Peyer's patch (tissue), 4 donors: ENCODE measurements around the gene ACTL8. TPM values are rescaled to one million over a fixed set of nuclear protein-coding genes. Genes with fewer than 3 reads are reported as not detected.

Experiments
- DNase-seq, 3 donors: peaks; one replicate each; pipeline ENCODE4 v3.0.0-alpha.2; 2017 to 2019
- H3K27ac ChIP-seq, 4 donors: fragments of 200-600 bp; sonication (generic); one replicate each; pipeline ENCODE4 v1.5.1; 2016 to 2019
- H3K27me3 ChIP-seq, 2 donors: fragments of 200-600 bp; sonication (generic); one replicate each; pipeline ENCODE4 v1.5.1; 2019
- H3K36me3 ChIP-seq, 3 donors: fragments of 200-600 bp; sonication (generic); one replicate each; pipeline ENCODE4 v1.5.1; 2016 to 2019
- H3K4me1 ChIP-seq, 4 donors: fragments of 200-600 bp; sonication (generic); one replicate each; pipeline ENCODE4 v1.5.1; 2016 to 2019
- H3K4me3 ChIP-seq, 4 donors: fragments of 200-600 bp; sonication (generic); 1 replicate in 3 of 4; 2 replicates in 1 of 4; pipeline ENCODE4 v1.5.1; 2016 to 2019; ENCODE audit warnings: mild to moderate bottlenecking in 1 of 4
- H3K9me3 ChIP-seq, 4 donors: fragments of 200-600 bp; sonication (generic); one replicate each; pipeline ENCODE4 v1.5.1; 2016 to 2019; ENCODE audit warnings: mild to moderate bottlenecking in 1 of 4
- CTCF ChIP-seq, 6 experiments: fragments of 450-650 bp in 4 of 6; fragments of 200-600 bp in 2 of 6; sonication (generic) in 1 of 6; IDR thresholded peaks; one replicate each; pipeline ENCODE4 v1.5.1; 2017 to 2019; ENCODE audit warnings: antibody characterized with exemption in 6 of 6, mild to moderate bottlenecking in 3 of 6, moderate library complexity in 1 of 6
- POLR2A ChIP-seq, 2 donors: fragments of 450-650 bp; IDR thresholded peaks; one replicate each; pipeline ENCODE4 v1.5.1; 2017; ENCODE audit warnings: antibody characterized with exemption in 2 of 2, mild to moderate bottlenecking in 2 of 2, moderate library complexity in 2 of 2
- total RNA-seq, 4 donors: library from RNA; depleted of rRNA; stranded (reverse); fragments of >200 nt; gene quantifications; one replicate each; pipeline ENCODE4 v1.1.0, GENCODE V29; 2016

Gene ACTL8
- total RNA-seq, 4 donors from 2014 or later, result not detected

GRCh38 chr1:17834561-17835100 is 79.5 kb downstream of the ACTL8 start:
- Histone ChIP-seq H3K27ac (no peak overlapping the region), H3K4me1 (no peaks in the 10 kb centered on the region), H3K4me3 (no peak overlapping the region), H3K36me3 (no peaks in the 10 kb centered on the region), H3K27me3 (no peaks in the 10 kb centered on the region), H3K9me3 (no peaks in the 10 kb centered on the region)
- TF ChIP-seq CTCF (IDR thresholded peaks at IDR 0.05) (no peak), POLR2A (IDR thresholded peaks at IDR 0.05) (no peak)
- DNase-seq, result peak in 1 of 3 donors; percentile 14

GRCh38 chr1:17837233-17838030 is 82.3 kb downstream of the ACTL8 start:
- DNase-seq, result no peak
- no peaks in the 10 kb centered on the region for H3K27me3 ChIP-seq
- no peaks in the 10 kb centered on the region for H3K36me3 ChIP-seq
- H3K9me3 ChIP-seq, result no peaks in the 10 kb centered on the region
- H3K4me3 ChIP-seq, result no peak overlapping the region
- H3K27ac ChIP-seq, result no peak overlapping the region
- TF ChIP-seq CTCF (IDR thresholded peaks at IDR 0.05), result no peak
- no peak for TF ChIP-seq POLR2A (IDR thresholded peaks at IDR 0.05)
- H3K4me1 ChIP-seq, result no peaks in the 10 kb centered on the region

GRCh38 chr1:17839641-17840196 is 84.6 kb downstream of the ACTL8 start:
- TF ChIP-seq CTCF (IDR thresholded peaks at IDR 0.05), result no peak
- no peak for TF ChIP-seq POLR2A (IDR thresholded peaks at IDR 0.05)
- Histone ChIP-seq H3K27me3 (no peaks in the 10 kb centered on the region), H3K4me3 (no peak overlapping the region), H3K27ac (no peak overlapping the region), H3K36me3 (no peaks in the 10 kb centered on the region), H3K9me3 (no peaks in the 10 kb centered on the region), H3K4me1 (no peaks in the 10 kb centered on the region)
- DNase-seq, result no peak

GRCh38 chr1:17841944-17842343 is 86.8 kb downstream of the ACTL8 start:
- TF ChIP-seq POLR2A (IDR thresholded peaks at IDR 0.05), result no peak
- no peak for TF ChIP-seq CTCF (IDR thresholded peaks at IDR 0.05)
- Histone ChIP-seq H3K36me3 (no peaks in the 10 kb centered on the region), H3K4me1 (no peaks in the 10 kb centered on the region), H3K4me3 (no peak overlapping the region), H3K27me3 (no peaks in the 10 kb centered on the region), H3K9me3 (no peaks in the 10 kb centered on the region), H3K27ac (no peak overlapping the region)
- DNase-seq, result no peak

GRCh38 chr1:17842686-17843085 is 87.6 kb downstream of the ACTL8 start:
- Histone ChIP-seq H3K9me3 (no peaks in the 10 kb centered on the region), H3K4me3 (no peak overlapping the region), H3K27ac (no peak overlapping the region), H3K36me3 (no peaks in the 10 kb centered on the region), H3K27me3 (no peaks in the 10 kb centered on the region), H3K4me1 (no peaks in the 10 kb centered on the region)
- no peak for TF ChIP-seq POLR2A (IDR thresholded peaks at IDR 0.05)
- no peak for TF ChIP-seq CTCF (IDR thresholded peaks at IDR 0.05)
- no peak for DNase-seq
